ENCODE data around the gene RPL27. TPM values are rescaled to one million over a fixed set of nuclear protein-coding genes. Genes with fewer than 3 reads are reported as not detected.
A peak's percentile ranks its signal among the peaks of the same experiment; 100 is the strongest.

Gene RPL27
- total and polyA plus RNA-seq, 2 of the 13 experiments (the other 11 are each of a cell fraction or from before 2014, with no cell fraction given) = 1,585 to 5,840 TPM

GRCh38 chr17:42997984-42998938 is at the start of gene RPL27 (continued):
- TF ChIP-seq ARID5B (CRISPR knock-in tag; IDR thresholded peaks at IDR 0.05) (peak; percentile 87), ELF4 (CRISPR knock-in tag; IDR thresholded peaks at IDR 0.05; ENCODE audit: borderline replicate concordance) (peak; percentile 99), FOXA3 (CRISPR knock-in tag; IDR thresholded peaks at IDR 0.05) (peak; percentile 93), ZFAT (CRISPR knock-in tag; conservative IDR thresholded peaks at IDR 0.05) (peak; percentile 80; the same call in 1 of the 2 replicates), SMAD1 (CRISPR knock-in tag; IDR thresholded peaks at IDR 0.05; ENCODE audit: borderline replicate concordance, low read depth) (peak; percentile 82), ZNF605 (CRISPR knock-in tag; IDR thresholded peaks at IDR 0.05) (peak; percentile 99), ZNF639 (CRISPR knock-in tag; conservative IDR thresholded peaks at IDR 0.05) (peak; percentile 91), CENPT (CRISPR knock-in tag; IDR thresholded peaks at IDR 0.05; ENCODE audit: low read depth) (peak; percentile 91), ZKSCAN1 (IDR thresholded peaks at IDR 0.05; ENCODE audit: low read length) (peak; percentile 95), STAG1 (CRISPR knock-in tag; IDR thresholded peaks at IDR 0.05) (peak; percentile 78), ZNF773 (CRISPR knock-in tag; IDR thresholded peaks at IDR 0.05; ENCODE audit: borderline replicate concordance) (peak; percentile 78), ZNF607 (CRISPR knock-in tag; IDR thresholded peaks at IDR 0.05; ENCODE audit: borderline replicate concordance) (peak; percentile 87), ISX (CRISPR knock-in tag; conservative IDR thresholded peaks at IDR 0.05) (no peak), ZNF781 (CRISPR knock-in tag; IDR thresholded peaks at IDR 0.05; ENCODE audit: borderline replicate concordance, not compliant biosample characterization) (peak; percentile 96), PRPF4 (IDR thresholded peaks at IDR 0.05; ENCODE audit: low read depth, low read length, poor library complexity, severe bottlenecking) (peak; percentile 97), SRF (IDR thresholded peaks at IDR 0.05; ENCODE audit: low read depth, low read length) (0 out of 2 replicates have a peak, but pooled peaks have one; percentile 40), ZNF614 (CRISPR knock-in tag; IDR thresholded peaks at IDR 0.05; ENCODE audit: borderline replicate concordance) (peak; percentile 100), MTF1 (CRISPR knock-in tag; IDR thresholded peaks at IDR 0.05) (peak; percentile 75; the same call in 1 of the 2 replicates), ZNF703 (CRISPR knock-in tag; IDR thresholded peaks at IDR 0.05; ENCODE audit: borderline replicate concordance) (peak; percentile 97; the same call in 1 of the 2 replicates), RFX5 (IDR thresholded peaks at IDR 0.05; ENCODE audit: low read depth, low read length) (0 out of 2 replicates have a peak, but pooled peaks have one; percentile 30), IRF9 (CRISPR knock-in tag; IDR thresholded peaks at IDR 0.05; ENCODE audit: borderline replicate concordance) (peak; percentile 94), E2F5 (CRISPR knock-in tag; conservative IDR thresholded peaks at IDR 0.05) (peak; percentile 75; the same call in 1 of the 2 replicates)

Data from HepG2 (cell line).